SK-N-SH (cell line): ENCODE data around the gene TP53I13.

Experiments used
- TAF1 ChIP-seq: IDR thresholded peaks from 2 replicates; pipeline ENCODE4 v1.6.1; 2012; ENCODE audit warnings: low read depth, mild to moderate bottlenecking, low read length, moderate library complexity, borderline replicate concordance
- TF ChIP-seq, protein P1 (sequence below): fragments of 200-600 bp; sonication (generic); IDR thresholded peaks from 2 replicates; pipeline ENCODE4 v1.6.1; 2017; ENCODE audit warnings: antibody characterized with exemption, mild to moderate bottlenecking, moderate library complexity

DNA sequence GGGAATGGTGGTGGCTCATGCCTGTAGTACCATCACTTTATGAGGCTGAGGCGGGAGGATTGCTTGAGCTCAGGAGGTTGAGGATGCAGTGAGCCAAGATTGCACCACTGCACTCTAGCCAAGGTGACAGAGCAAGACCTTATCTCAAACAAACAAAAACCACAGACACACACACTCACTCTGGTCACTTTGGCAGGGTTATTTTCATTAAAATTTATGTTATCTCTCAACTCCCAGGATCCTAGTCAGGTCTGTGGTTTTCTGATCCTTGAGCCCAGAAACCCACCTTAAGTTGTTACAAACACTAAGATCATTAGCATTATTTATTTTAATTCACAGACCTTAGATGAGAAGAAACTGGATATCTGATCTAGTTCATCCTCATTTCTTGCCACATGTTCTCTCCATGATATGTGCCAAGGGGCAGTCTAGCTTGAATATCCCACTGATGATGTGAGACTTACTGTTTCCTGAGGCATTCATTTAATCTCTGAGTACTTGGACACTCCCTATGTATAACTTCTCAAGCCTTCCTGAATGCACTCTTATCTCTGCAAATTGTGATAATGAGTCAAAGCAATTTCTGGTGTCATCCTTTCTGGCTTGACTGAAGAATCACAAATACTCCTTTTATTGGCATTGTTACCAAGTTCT is 11.3 kb upstream of the TP53I13 start:
- TF ChIP-seq, protein P1, sequence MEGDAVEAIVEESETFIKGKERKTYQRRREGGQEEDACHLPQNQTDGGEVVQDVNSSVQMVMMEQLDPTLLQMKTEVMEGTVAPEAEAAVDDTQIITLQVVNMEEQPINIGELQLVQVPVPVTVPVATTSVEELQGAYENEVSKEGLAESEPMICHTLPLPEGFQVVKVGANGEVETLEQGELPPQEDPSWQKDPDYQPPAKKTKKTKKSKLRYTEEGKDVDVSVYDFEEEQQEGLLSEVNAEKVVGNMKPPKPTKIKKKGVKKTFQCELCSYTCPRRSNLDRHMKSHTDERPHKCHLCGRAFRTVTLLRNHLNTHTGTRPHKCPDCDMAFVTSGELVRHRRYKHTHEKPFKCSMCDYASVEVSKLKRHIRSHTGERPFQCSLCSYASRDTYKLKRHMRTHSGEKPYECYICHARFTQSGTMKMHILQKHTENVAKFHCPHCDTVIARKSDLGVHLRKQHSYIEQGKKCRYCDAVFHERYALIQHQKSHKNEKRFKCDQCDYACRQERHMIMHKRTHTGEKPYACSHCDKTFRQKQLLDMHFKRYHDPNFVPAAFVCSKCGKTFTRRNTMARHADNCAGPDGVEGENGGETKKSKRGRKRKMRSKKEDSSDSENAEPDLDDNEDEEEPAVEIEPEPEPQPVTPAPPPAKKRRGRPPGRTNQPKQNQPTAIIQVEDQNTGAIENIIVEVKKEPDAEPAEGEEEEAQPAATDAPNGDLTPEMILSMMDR: no peak
- no peak for TF ChIP-seq TAF1
